Ishikawa (cell line): ENCODE measurements around the gene RNASEH2C.

ENCODE experiments used
- CEBPB ChIP-seq: IDR thresholded peaks from 2 replicates; pipeline ENCODE4 v1.6.1; 2012
- CREB1 ChIP-seq: IDR thresholded peaks from 2 replicates; pipeline ENCODE4 v1.6.1; 2012; ENCODE audit warnings: low read depth
- EGR1 ChIP-seq: IDR thresholded peaks from 2 replicates; pipeline ENCODE4 v1.6.1; 2012
- EP300 ChIP-seq: IDR thresholded peaks from 2 replicates; pipeline ENCODE4 v1.6.1; 2012; ENCODE audit warnings: borderline replicate concordance
- FOXM1 ChIP-seq: IDR thresholded peaks from 2 replicates; pipeline ENCODE4 v1.6.1; 2012; ENCODE audit warnings: low read depth, borderline replicate concordance
- MAX ChIP-seq: IDR thresholded peaks from 2 replicates; pipeline ENCODE4 v1.6.1; 2012
- NFIC ChIP-seq: IDR thresholded peaks from 2 replicates; pipeline ENCODE4 v1.6.1; 2012
- RAD21 ChIP-seq: IDR thresholded peaks from 2 replicates; pipeline ENCODE4 v1.6.1; 2012; ENCODE audit warnings: low read depth
- REST ChIP-seq: IDR thresholded peaks from 2 replicates; pipeline ENCODE4 v1.6.1; 2012; ENCODE audit warnings: low read depth, mild to moderate bottlenecking
- TAF1 ChIP-seq: IDR thresholded peaks from 2 replicates; pipeline ENCODE4 v1.6.1; 2012; ENCODE audit warnings: low read depth, mild to moderate bottlenecking
- TCF12 ChIP-seq: IDR thresholded peaks from 2 replicates; pipeline ENCODE4 v1.6.1; 2012; ENCODE audit warnings: low read depth
- TEAD4 ChIP-seq: IDR thresholded peaks from 2 replicates; pipeline ENCODE4 v1.6.1; 2012
- USF1 ChIP-seq: IDR thresholded peaks from 2 replicates; pipeline ENCODE4 v1.6.1; 2012
- YY1 ChIP-seq: IDR thresholded peaks from 2 replicates; pipeline ENCODE4 v1.6.1; 2012; ENCODE audit warnings: low read depth
- ZBTB7A ChIP-seq: IDR thresholded peaks from 2 replicates; pipeline ENCODE4 v1.6.1; 2012; ENCODE audit warnings: low read depth

The RNASEH2C gene

GRCh38 chr11:65701686-65702085 lies 18.9 kb downstream of the RNASEH2C start:
- TF ChIP-seq TEAD4 (no peak), MAX (no peak), CEBPB (no peak), TAF1 (no peak), USF1 (no peak), YY1 (no peak), FOXM1 (no peak), EGR1 (no peak), CREB1 (no peak), TCF12 (no peak), ZBTB7A (no peak), RAD21 (no peak)

GRCh38 chr11:65700399-65700798 lies 20.2 kb downstream of the RNASEH2C start:
- no peak for TF ChIP-seq YY1
- no peak for TF ChIP-seq CREB1
- TF ChIP-seq EGR1 = no peak
- TF ChIP-seq TAF1 = no peak
- peak; percentile 50 for TF ChIP-seq NFIC
- TF ChIP-seq EP300 = no peak
- peak; percentile 19; the same call in 1 of the 2 replicates for TF ChIP-seq TEAD4
- TF ChIP-seq ZBTB7A = no peak
- no peak for TF ChIP-seq USF1
- no peak for TF ChIP-seq CEBPB
- no peak for TF ChIP-seq REST
- TF ChIP-seq MAX = no peak
- TF ChIP-seq FOXM1 = no peak
- TF ChIP-seq TCF12 = no peak
- peak; percentile 9; the same call in 1 of the 2 replicates for TF ChIP-seq RAD21

- TF ChIP-seq CEBPB (no peak), USF1 (no peak), CREB1 (no peak), EGR1 (no peak), RAD21 (no peak), YY1 (no peak), REST (no peak), MAX (no peak), FOXM1 (no peak), TAF1 (no peak), NFIC (no peak), TCF12 (no peak), TEAD4 (no peak), EP300 (no peak), ZBTB7A (no peak)
These were observed 21.3 kb downstream of the RNASEH2C start for GRCh38 chr11:65699306-65699705.

GRCh38 chr11:65698205-65698604 lies 22.4 kb downstream of the RNASEH2C start:
- TF ChIP-seq REST = no peak
- TF ChIP-seq FOXM1 = no peak
- TF ChIP-seq CEBPB = no peak
- no peak for TF ChIP-seq RAD21
- no peak for TF ChIP-seq CREB1
